Measurements from ENCODE around the gene DDR1.
"Not testable (repeated sequence)": the region's sequence is repeated elsewhere in the genome, so short reads cannot be mapped to it uniquely, and the experiment has no call there.

The DDR1 gene

DNA sequence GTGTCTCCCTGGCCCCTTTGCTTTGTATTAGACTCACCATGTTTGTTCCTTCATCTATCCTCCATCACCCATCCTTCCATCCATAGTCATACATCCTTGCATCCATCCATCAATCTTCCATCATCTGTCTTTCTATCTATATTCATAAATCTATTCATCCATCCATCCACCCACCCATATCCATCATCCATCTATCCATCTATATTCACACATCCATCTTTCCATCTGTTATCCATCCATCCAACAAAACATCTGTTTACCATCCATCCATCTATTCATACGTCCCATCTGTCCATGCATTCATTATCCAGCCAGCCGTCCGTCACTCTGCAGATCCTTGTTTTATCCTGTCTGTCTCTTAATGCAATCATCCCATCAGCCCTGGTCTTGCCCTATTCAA lies 10.6 kb downstream of the DDR1 start:
- no peak for DNase-seq

DNA sequence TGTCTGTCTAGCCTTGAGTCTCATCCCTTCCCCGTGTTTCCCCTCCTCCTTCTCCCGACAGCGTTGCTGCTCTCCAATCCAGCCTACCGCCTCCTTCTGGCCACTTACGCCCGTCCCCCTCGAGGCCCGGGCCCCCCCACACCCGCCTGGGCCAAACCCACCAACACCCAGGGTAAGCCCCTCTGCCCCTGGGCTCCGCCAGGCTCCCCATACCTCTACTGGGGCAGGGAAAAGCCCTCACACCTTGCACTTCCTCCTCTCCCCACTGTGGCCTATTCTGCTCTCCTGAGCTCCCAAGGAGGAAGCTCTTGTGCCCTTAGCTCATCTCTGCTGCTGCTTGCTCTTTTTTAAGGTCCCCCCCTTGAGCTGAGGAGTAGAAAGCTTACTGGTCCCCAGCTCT lies 11.0 kb downstream of the DDR1 start:
- DNase-seq = no peak

DNA sequence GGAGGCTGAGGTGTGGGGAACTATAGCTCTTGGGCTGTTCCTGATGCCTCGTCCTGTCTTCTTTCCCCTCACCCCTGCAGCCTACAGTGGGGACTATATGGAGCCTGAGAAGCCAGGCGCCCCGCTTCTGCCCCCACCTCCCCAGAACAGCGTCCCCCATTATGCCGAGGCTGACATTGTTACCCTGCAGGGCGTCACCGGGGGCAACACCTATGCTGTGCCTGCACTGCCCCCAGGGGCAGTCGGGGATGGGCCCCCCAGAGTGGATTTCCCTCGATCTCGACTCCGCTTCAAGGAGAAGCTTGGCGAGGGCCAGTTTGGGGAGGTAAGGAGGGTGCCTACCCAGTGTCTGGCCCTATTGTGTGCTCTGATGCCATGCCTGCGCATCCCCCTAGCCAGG lies 12.2 kb downstream of the DDR1 start:
- no peak for DNase-seq

DNA sequence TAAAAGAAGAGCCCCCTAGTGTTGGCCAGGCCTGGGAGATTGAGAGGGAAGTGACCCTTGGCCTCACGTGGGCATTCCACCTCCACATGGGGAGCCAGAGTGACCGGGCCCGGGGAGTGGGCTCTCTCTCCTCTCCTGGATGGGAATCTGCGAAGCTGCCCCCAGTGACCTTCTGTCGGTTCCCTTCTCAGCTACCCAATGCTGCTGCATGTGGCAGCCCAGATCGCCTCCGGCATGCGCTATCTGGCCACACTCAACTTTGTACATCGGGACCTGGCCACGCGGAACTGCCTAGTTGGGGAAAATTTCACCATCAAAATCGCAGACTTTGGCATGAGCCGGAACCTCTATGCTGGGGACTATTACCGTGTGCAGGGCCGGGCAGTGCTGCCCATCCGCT lies 13.6 kb downstream of the DDR1 start:
- DNase-seq = no peak

DNA sequence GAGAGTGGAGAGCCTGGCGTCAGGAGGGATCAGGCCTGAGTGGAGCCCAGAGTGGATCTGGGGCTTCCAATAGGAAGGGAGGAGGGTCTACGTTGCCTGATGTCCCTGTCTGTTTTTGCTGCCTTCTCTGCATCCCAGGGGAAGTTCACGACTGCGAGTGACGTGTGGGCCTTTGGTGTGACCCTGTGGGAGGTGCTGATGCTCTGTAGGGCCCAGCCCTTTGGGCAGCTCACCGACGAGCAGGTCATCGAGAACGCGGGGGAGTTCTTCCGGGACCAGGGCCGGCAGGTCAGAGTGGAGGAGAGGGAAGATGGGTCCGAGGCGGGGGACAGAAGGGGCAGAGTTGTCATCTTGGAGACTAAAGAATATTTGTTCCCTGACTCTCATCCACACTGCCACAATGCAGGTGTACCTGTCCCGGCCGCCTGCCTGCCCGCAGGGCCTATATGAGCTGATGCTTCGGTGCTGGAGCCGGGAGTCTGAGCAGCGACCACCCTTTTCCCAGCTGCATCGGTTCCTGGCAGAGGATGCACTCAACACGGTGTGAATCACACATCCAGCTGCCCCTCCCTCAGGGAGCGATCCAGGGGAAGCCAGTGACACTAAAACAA lies 14.5 kb downstream of the DDR1 start:
- DNase-seq = no peak

DNA sequence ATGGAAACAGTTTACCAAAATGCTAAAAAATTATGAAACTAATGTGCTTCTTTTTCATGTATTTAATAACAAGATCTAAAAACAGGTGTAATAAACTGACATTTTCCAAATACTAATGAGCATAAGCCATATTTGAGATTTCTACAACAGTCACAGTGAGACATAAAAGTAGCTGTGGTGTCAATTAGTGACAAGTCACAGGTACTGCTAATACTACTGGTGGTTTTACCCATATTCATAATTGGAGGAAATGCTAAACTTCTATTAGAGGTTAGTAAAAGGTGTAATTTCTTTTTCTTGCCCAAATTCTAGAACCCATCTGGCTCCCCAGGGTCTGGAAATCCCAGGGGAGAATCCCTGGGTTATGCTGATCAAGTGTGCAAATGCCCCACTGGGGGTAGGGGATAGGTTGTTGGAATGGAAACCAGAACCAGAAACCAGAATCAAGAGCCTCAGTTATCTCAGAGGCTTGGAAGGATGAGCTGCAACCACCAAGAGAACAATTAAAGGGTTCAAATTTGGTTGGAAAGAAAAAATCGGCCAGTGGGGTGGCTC lies 16.6 kb downstream of the DDR1 start:
- no peak for DNase-seq

DNA sequence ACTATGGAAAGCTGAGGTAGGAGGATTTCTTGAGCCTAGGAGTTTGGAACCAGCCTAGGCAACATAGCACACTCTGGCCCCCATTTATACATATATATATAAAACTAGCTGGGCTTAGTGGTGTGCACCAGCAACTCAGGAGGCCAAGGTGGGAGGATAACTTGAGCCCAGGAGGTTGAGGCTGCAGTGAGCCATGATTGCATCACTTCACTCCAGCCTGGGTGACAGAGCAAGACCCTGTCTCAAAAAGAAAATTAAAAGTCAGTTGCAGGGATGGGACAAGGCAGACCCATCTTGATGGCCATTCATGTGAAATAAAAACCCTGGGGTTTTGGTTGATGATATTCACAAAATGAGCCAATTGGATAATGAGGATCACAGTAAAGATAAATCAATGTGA lies 17.1 kb downstream of the DDR1 start:
- no peak for DNase-seq

DNA sequence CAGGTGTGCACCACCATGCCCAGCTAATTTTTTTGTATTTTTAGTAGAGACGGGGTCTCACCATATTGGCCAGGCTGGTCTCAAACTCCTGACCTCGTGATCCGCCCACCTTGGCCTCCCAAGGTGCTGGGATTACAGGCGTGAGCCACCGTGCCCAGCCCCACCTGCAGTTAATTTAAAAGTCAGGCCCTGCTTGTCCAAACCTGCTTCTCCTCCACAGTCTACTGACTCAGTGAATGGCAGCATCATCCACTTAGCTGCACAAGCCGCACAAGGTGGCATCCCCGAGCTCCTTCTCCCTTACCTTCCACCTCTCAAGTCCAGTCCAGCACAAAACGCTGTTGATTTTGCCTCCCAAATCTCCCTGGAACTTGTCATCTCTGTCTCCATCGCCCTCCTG lies 17.9 kb downstream of the DDR1 start:
- DNase-seq = not testable (repeated sequence)

DNA sequence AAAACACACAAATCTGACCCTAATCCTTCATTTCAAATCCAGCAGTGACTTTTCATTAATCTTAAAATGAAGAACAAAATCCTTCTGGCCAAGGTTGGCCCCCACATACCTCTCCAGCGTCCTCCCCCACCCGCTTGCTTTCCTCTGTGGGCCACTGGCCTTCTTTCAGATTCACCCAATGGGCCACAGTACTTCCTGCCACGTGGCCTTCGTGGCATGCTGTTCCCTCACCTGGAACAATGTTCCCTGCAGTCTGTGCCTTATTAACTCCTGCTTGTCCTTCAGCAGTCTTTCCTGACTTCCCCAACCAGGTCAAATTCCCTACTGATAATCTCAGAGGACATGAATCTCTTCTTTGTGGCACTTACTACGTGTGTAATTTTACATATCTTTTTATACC lies 18.4 kb downstream of the DDR1 start:
- no peak for DNase-seq

DNA sequence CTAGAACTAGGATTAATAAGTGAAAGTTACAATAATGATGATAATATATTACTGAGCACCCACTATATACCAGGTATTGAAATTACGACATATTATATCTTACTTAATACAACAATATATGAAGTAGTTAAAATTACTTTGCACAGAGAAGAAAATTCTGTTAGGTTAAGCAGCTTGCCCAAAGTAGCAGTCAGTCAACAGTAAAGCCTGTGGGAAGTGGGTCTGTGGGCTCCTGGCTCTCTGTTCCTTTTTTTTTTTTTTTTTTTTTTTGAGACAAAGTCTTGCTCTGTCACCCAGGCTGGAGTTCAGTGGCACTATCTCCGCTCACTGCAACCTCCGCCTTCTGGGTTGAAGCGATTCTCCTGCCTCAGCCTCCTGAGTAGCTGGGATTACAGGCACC lies 18.9 kb downstream of the DDR1 start:
- no peak for DNase-seq

DNA sequence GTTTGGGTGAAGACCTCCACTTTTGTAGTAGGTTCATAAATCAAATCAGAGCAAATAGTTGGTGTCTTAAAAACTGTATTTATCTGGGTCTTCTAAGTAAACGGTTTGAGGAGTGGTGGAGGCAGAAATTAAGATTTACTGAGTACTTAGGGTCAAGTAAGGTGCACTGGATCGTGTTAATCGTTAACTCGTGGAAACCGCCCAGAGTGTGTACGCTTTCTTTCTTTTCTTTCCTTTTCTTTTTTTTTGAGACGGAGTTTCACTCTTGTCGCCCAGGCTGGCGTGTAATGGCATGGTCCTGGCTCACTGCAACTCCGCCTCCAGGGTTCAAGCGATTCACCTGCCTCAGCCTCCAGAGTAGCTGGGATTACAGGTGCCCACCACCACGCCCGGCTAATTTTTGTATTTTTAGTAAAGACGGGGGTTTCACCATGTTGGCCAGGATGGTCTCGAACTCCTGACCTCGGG lies 23.0 kb downstream of the DDR1 start:
- DNase-seq = not testable (repeated sequence)

DNA sequence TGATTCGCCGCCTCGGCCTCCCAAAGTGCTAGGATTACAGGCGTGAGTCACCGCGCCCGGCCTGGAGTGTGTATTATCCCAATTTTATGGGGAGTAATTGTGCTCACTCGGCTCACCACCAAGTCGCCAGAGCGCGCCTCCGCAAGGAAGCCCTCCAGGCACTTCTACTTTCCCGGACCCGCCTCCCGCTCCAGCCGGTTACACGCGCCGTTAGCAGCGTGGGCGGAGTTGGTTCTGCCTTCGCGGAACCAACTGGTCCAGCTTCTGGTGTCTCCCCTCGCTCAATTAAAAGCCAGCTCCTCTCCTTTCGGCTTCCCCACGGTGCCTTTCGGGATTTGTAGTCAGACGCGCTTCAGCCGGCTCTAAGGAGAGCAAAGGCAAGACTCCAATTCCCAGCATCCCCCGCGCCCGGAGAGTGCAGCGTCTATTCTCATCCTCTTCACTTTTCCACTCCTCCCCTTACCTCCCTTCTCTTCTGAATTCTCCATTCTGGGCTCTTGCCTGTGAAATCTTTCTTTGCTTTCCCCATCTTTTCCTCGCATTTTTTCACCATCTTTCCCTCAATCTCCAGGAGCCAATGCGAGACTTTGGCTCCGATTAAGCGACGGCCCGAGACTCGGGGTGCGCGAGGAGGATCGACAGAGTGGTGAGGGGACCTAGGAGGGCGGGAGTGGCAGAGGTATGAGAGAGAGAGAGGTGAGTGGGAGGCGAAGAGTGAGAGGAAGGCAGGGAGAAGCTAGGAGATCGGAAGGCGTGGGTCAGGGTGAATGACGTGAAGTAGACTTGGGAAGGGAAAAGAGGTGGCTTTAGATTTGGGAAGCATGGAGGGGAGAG lies 23.7 kb downstream of the DDR1 start, which contains the start of gene GTF2H4:
GTF2H4 (plus strand) TSS at position 450 of the 834 bp plus-strand sequence.
- peak; percentile 83 to 98 (median 93) for DNase-seq

DNA sequence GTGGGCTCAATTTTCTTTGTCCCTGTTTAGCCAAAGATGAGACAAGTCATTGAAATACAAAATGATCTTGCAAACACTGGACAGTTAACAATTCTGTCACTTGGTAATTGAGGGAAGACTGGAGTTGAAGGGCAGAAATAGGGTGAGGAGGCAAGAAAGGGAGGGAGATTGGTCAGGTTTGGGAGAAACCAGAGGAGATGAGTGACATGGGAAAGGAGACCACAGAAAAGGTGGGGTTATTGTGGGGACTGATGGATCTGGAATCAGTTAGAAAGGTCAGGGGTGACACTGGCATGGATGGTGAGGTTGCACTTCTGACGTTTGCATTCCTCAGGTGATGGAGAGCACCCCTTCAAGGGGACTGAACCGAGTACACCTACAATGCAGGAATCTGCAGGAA lies 24.4 kb downstream of the DDR1 start:
- no peak for DNase-seq

DNA sequence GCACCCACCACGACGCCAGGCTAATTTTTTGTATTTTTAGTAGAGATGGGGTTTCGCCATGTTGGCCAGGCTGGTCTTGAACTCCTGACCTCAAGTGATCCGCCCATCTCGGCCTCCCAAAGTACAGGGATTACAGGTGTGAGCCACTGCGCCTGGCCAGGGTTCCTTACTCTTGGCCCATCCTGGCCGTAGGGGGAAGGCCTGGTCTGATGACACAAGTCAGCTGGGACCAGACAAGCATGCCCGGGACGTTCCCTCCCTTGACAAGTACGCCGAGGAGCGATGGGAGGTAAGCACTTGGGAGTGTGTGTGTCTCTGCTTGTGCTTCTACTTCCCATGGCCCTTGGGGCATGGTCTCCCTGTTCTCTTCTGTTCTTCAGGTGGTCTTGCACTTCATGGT lies 26.2 kb downstream of the DDR1 start:
- not testable (repeated sequence) for DNase-seq

DNA sequence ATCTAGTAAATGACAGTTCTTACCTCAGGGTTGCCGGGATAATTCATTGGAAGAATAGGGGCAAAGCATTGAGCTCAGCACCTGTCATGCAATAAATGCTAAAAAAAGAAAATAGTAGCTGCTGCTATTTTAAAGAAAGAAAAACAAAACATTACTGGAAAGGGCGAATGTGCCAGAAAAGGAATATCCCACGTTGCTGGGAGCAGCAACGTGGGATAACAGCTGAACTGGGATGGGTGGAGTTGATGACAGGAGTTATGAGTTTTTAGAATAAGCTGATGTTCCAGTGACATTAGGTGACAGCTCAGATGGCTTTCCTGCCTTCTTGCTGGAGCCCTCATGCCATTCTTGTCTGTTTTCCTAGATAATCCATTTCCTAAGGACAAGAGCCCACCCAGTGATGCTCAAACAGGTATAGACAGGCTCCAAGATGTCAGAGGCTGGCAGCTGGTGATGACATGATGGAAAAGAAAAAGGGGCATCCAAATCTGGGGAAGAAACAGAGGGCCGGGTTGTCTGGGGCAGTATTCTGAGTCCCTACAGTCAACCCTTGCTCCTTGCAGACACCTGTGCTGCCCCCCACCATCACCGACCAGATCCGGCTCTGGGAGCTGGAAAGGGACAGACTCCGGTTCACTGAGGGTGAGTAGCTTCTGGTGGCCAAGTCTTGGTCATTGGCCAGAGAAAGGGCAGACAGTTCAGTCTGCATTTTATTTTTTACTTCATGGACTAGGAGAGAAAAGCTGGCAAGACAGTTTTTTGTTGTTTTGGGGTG lies 28.6 kb downstream of the DDR1 start:
- no peak for DNase-seq

DNA sequence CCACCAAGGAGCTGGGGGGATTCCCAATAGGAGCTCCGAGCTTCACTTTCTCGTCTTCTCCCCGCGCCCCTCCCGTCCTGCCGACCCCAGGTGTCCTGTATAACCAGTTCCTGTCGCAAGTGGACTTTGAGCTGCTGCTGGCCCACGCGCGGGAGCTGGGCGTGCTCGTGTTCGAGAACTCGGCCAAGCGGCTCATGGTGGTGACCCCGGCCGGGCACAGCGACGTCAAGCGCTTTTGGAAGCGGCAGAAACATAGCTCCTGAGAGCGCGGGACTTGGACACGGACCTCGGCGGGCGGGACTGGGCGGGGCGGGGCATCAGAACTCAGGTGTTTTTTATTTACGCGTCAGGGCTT lies 29.4 kb downstream of the DDR1 start:
- no peak for DNase-seq

DNA sequence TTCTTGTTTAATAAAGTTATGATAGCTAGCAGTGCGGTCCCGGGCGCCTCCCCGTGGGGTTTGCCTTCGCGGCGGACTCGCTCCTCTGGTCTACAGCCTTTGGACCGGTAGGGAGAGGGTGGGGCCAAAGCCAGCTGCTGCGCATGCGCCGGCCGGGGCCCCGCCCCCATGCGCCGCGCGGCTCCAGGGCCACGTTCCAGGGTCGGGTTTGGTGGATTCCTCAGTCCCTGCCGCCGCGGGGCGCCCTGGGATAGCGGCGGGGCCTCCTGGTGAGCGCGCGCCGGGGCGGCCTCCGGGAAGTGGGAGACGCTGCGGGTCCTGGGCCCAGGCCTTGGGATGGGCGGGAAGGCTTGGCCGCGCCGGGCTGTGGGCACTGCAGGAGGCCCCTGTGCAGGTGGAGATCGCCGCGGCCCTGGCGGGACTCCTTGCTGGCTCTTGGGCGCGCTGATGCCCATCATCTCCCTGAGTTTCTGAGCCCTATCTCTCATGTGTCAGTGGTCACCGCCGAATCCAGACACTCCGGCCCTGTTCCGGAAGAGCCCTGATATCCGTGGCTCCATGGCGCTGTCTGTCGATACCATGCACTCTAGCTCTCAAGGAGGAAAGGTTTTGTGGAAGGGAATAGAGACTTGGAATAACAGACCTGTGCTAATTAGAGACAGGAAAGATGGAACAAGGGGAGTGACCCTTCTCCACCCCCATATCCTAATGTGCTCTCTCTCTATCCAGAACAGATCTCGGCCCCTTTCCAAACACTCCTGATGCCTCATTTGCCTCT lies 29.9 kb downstream of the DDR1 start, which contains the start of gene VARS2:
VARS2 (plus strand) TSS at position 163 of the 778 bp plus-strand sequence; CDS start at position 762, 599 bp downstream.
- peak; percentile 78 to 87 (median 80) for DNase-seq

DNA sequence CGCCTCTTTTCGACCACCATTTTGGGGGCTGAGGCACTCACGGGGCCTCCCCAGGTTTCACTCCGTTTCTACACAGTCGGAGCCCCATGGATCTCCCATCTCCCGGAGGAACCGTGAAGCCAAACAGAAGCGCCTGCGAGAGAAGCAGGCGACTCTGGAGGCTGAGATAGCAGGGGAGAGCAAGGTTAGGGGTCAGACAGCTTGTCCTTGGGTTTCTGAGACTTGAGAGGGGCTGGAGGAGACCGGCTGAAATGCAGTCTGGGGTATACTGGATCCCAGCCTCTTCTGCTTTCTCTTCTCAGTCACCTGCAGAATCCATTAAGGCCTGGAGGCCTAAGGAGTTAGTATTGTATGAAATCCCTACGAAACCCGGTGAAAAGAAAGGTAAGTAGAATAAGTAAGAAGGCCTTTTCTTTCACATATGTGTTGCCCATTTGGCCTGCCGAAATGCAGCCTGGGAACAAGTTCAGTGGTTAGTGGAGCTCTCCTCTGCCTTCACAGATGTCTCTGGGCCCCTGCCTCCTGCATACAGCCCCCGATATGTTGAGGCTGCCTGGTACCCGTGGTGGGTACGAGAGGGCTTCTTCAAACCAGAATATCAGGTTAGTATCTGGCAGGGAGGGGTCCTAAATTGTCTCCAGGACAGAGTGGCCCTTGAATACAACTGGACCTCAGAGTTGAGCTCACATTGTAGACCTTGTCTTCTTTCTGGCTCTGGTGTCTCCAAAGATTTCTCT lies 30.7 kb downstream of the DDR1 start:
- DNase-seq = no peak

DNA sequence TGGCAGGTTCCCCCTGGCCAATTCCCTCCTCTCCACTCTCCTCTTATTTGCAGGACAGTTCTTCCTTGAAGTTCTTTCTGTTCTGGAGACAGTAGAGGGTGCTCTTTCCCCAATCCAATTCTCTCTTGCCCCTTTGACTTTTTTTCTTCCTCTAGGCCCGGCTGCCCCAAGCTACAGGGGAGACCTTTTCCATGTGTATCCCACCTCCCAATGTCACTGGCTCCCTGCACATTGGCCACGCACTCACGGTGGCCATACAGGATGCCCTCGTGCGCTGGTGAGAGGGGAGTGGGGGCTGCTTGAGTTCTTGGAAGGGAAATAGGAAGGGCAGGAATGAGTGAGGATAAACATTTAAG lies 31.2 kb downstream of the DDR1 start:
- peak in 1 of 5 donors; percentile 49 for DNase-seq

DNA sequence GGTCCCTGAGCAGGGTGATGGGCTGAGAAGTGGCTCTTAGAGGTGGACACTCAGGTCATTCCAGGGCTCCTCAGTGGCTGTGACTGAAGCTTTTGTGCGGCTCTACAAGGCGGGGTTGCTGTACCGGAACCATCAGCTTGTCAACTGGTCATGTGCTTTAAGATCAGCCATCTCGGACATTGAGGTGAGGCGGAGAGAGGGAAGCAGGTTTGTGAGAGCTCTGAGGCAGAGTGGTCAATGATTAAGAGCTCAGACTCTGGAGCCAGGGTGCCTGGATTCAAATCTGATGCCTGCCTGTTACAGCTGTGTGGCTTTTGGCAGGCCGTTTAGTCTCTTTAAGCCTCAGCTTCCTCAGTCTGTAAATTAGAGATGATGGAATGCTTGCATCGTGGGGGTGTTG lies 32.7 kb downstream of the DDR1 start:
- no peak for DNase-seq

DNA sequence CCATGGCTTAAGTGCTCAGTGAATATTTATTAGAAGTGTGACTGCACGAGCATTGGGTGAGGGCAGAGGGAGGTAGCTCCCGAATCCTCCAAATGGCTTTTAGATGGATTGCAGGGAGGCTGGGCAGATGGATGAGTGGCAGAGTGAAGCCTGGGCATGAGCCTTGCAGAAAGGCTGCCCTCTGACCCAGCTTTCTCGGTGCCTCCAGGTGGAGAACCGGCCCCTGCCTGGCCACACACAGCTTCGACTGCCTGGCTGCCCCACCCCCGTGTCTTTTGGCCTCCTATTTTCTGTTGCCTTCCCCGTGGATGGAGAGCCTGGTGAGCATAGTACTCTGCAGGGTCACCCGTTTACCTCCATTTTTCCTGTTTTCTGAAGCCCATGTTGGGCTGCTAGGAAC lies 33.2 kb downstream of the DDR1 start:
- DNase-seq = no peak

DNA sequence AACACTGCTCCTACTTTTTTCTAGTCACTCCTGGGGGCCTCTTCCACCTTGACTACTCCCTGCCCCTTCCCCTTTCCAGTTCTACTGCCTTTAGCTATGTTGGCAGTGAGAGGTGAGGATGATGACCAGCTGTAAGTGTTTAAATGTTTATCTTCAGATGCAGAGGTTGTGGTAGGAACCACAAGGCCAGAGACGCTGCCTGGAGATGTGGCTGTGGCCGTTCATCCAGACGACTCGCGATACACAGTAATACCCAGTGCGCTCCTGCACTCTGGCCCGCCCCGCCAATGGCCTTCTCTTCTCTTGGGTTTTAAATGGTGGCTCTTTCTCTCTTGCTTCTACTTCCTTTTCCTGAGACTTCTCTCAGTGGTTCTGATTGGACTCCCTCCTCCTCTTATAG lies 34.4 kb downstream of the DDR1 start:
- DNase-seq = no peak

Measured in T-helper 1 cell (primary cell).